ENCODE results near the gene POR. TPM values are rescaled to one million over a fixed set of nuclear protein-coding genes. Genes with fewer than 3 reads are reported as not detected.
"Not testable (repeated sequence)": the region's sequence is repeated elsewhere in the genome, so short reads cannot be mapped to it uniquely, and the experiment has no call there.

POR gene
- total and polyA plus RNA-seq, 2 experiments from 2014 or later: 87.9 to 97.9 TPM

- no peak overlapping the region for H3K4me3 ChIP-seq
- H3K27ac ChIP-seq: no peak overlapping the region
- H3K27me3 ChIP-seq: no peaks in the 10 kb centered on the region
- TF ChIP-seq CTCF (IDR thresholded peaks at IDR 0.05; ENCODE audit: low read depth, low read length): no peak
- peaks cover 8% of the 10 kb centered on the region for H3K36me3 ChIP-seq
- no peak for DNase-seq (ENCODE audit: low read depth in 1 of 2, low spot score in 1 of 2)
- no peaks in the 10 kb centered on the region for H3K9me3 ChIP-seq (ENCODE audit: low read depth)
- H3K4me1 ChIP-seq (ENCODE audit: low read depth): peaks cover 8% of the 10 kb centered on the region
Measured at GRCh38 chr7:76008156-76008687, 93.3 kb downstream of the POR start.

GRCh38 chr7:76009672-76010600 is 95.0 kb downstream of the POR start:
- TF ChIP-seq CTCF (IDR thresholded peaks at IDR 0.05; ENCODE audit: low read depth, low read length): no peak
- no peaks in the 10 kb centered on the region for H3K27me3 ChIP-seq
- H3K4me1 ChIP-seq (ENCODE audit: low read depth): peaks cover 8% of the 10 kb centered on the region
- no peaks in the 10 kb centered on the region for H3K36me3 ChIP-seq
- H3K9me3 ChIP-seq (ENCODE audit: low read depth): no peaks in the 10 kb centered on the region
- no peak for DNase-seq (ENCODE audit: low read depth in 1 of 2, low spot score in 1 of 2)
- no peak overlapping the region for H3K4me3 ChIP-seq
- H3K27ac ChIP-seq: no peak overlapping the region

DNA sequence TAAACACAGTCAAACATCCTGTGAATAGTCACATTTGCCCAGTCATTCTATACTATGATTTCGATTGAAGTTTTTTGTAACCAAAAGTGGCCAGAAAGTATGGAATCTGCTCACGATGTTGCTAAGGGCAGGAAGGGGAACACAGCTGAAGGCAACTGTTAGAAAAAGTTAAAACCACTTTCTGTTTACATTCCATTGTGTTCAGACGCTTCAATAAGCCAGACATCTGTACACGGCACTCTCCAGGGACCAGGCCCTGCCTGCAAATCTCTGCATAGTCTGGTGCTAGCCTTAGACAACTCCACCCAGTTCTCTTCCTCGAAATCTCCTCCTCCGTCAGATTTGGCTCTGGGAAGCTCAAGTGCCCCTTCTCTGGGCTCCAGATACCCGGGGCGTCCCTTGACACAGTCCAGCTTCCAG is 96.5 kb downstream of the POR start:
- no peak for TF ChIP-seq CTCF (IDR thresholded peaks at IDR 0.05; ENCODE audit: low read depth, low read length)
- H3K27ac ChIP-seq: peak overlapping the region; percentile 91
- H3K4me3 ChIP-seq: no peak overlapping the region
- H3K9me3 ChIP-seq (ENCODE audit: low read depth): no peaks in the 10 kb centered on the region
- peaks cover 9% of the 10 kb centered on the region for H3K4me1 ChIP-seq (ENCODE audit: low read depth)
- H3K27me3 ChIP-seq: no peaks in the 10 kb centered on the region
- H3K36me3 ChIP-seq: no peaks in the 10 kb centered on the region
- peak; percentile 79 to 81 for DNase-seq (ENCODE audit: low read depth in 1 of 2, low spot score in 1 of 2)

- no peak for TF ChIP-seq CTCF (IDR thresholded peaks at IDR 0.05; ENCODE audit: low read depth, low read length)
- H3K27me3 ChIP-seq: no peaks in the 10 kb centered on the region
- no peaks in the 10 kb centered on the region for H3K9me3 ChIP-seq (ENCODE audit: low read depth)
- peak; percentile 19 to 76 for DNase-seq (ENCODE audit: low read depth in 1 of 2, low spot score in 1 of 2)
- H3K27ac ChIP-seq: peak overlapping the region; percentile 67
- H3K4me1 ChIP-seq (ENCODE audit: low read depth): peaks cover 12% of the 10 kb centered on the region
- H3K36me3 ChIP-seq: no peaks in the 10 kb centered on the region
- no peak overlapping the region for H3K4me3 ChIP-seq
Measured at GRCh38 chr7:76016191-76016947, 101.4 kb downstream of the POR start.

DNA sequence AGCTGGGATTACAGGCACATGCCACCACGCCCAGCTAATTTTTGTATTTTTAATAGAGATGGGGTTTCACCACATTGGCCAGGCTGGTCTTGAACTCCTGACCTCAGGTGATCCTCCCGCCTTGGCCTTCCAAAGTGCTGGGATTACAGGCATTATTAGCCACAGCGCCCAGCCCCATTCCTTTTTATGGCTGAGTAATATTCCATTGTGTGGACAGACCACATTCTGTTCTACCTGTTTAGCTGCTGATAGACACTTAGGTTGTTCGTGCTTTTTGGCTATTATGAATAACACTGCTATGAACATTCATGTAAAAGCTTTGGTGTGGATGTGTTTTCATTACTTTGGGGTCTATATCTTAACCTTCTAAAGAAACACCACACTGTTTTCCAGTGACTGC is 103.6 kb downstream of the POR start:
- not testable (repeated sequence) for H3K27me3 ChIP-seq; H3K36me3 ChIP-seq; H3K9me3 ChIP-seq (ENCODE audit: low read depth); H3K4me3 ChIP-seq; DNase-seq (ENCODE audit: low read depth in 1 of 2, low spot score in 1 of 2); H3K4me1 ChIP-seq (ENCODE audit: low read depth); H3K27ac ChIP-seq
